SK-N-SH treated with all-trans-retinoic acid at 6 μM for 48 hours (cell line): Measurements from ENCODE around the gene IGSF22.

Experiments used
- ARNTL ChIP-seq: fragments of 450-650 bp; formaldehyde crosslinking; IDR thresholded peaks from 2 replicates; pipeline ENCODE4 v1.5.0; 2020; ENCODE audit warnings: low read depth, mild to moderate bottlenecking, moderate library complexity, borderline replicate concordance
- BACH2 ChIP-seq: fragments of 250-450 bp; sonication (Bioruptor Pico); IDR thresholded peaks from 2 replicates; pipeline ENCODE4 v1.9.0; 2021; ENCODE audit warnings: mild to moderate bottlenecking, borderline replicate concordance
- CSDC2 ChIP-seq: fragments of 250-450 bp; sonication (Bioruptor Pico); IDR thresholded peaks from 2 replicates; pipeline ENCODE4 v1.5.0; 2020; ENCODE audit warnings: mild to moderate bottlenecking, moderate library complexity
- GLIS3 ChIP-seq: fragments of 250-450 bp; sonication (Bioruptor Pico); IDR thresholded peaks from 2 replicates; pipeline ENCODE4 v1.5.0; 2020; ENCODE audit warnings: mild to moderate bottlenecking, moderate library complexity
- ISL1 ChIP-seq: fragments of 250-450 bp; sonication (Bioruptor Pico); IDR thresholded peaks from 2 replicates; pipeline ENCODE4 v2.1.2; 2022; ENCODE audit warnings: mild to moderate bottlenecking, moderate library complexity
- PATZ1 ChIP-seq: fragments of 250-450 bp; sonication (Bioruptor Pico); IDR thresholded peaks from 2 replicates; pipeline ENCODE4 v1.8.0; 2020; ENCODE audit warnings: mild to moderate bottlenecking, moderate library complexity, borderline replicate concordance
- SNAI2 ChIP-seq: fragments of 250-450 bp; sonication (Bioruptor Pico); IDR thresholded peaks from 2 replicates; pipeline ENCODE4 v1.5.0; 2020; ENCODE audit warnings: mild to moderate bottlenecking, moderate library complexity
- ZNF565 ChIP-seq: fragments of 450-650 bp; formaldehyde crosslinking; conservative IDR thresholded peaks from 2 replicates; pipeline ENCODE4 v1.5.0; 2020; ENCODE audit warnings: low read depth, mild to moderate bottlenecking, moderate library complexity
- ZNF70 ChIP-seq: fragments of 450-650 bp; formaldehyde crosslinking; IDR thresholded peaks from 2 replicates; pipeline ENCODE4 v1.5.0; 2020; ENCODE audit warnings: mild to moderate bottlenecking, moderate library complexity
- TF ChIP-seq, protein P1 (sequence below): fragments of 250-450 bp; sonication (Bioruptor Pico); IDR thresholded peaks from 2 replicates; pipeline ENCODE4 v1.5.1; 2020; ENCODE audit warnings: low read depth, mild to moderate bottlenecking, moderate library complexity

GRCh38 chr11:18771266-18772035, 45.5 kb upstream of the IGSF22 start:
- TF ChIP-seq, protein P1, sequence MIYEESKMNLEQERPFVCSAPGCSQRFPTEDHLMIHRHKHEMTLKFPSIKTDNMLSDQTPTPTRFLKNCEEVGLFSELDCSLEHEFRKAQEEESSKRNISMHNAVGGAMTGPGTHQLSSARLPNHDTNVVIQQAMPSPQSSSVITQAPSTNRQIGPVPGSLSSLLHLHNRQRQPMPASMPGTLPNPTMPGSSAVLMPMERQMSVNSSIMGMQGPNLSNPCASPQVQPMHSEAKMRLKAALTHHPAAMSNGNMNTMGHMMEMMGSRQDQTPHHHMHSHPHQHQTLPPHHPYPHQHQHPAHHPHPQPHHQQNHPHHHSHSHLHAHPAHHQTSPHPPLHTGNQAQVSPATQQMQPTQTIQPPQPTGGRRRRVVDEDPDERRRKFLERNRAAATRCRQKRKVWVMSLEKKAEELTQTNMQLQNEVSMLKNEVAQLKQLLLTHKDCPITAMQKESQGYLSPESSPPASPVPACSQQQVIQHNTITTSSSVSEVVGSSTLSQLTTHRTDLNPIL (CRISPR knock-in tag) = no peak
- TF ChIP-seq PATZ1 (CRISPR knock-in tag) = no peak
- no peak for TF ChIP-seq ARNTL (CRISPR knock-in tag)
- no peak for TF ChIP-seq SNAI2
- no peak for TF ChIP-seq ZNF70 (CRISPR knock-in tag)
- TF ChIP-seq BACH2 (CRISPR knock-in tag) = no peak
- no peak for TF ChIP-seq CSDC2 (CRISPR knock-in tag)
- no peak for TF ChIP-seq ZNF565 (CRISPR knock-in tag)
- no peak for TF ChIP-seq ISL1 (CRISPR knock-in tag)
- no peak for TF ChIP-seq GLIS3
